H9 (cell line): ENCODE measurements around the gene MYO7B. TPM values are rescaled to one million over a fixed set of nuclear protein-coding genes. Genes with fewer than 3 reads are reported as not detected.

Experiments used
- DNase-seq: peaks from one replicate; pipeline ENCODE4 v3.0.0-alpha.2; 2017
- H2AFZ ChIP-seq: one replicate; pipeline ENCODE4 v1.6.1; 2013; ENCODE audit warnings: mild to moderate bottlenecking, low read length, control low read depth, moderate library complexity
- H2AK5ac ChIP-seq: 2 replicates; pipeline ENCODE4 v1.6.1; 2013; ENCODE audit warnings: low read length, control low read depth, mixed read lengths; ENCODE audit not compliant: insufficient read length
- H2BK120ac ChIP-seq: one replicate; pipeline ENCODE4 v1.6.1; 2013; ENCODE audit warnings: low read depth, mild to moderate bottlenecking, low read length, control low read depth, inconsistent platforms; ENCODE audit not compliant: poor library complexity, severe bottlenecking
- H2BK12ac ChIP-seq: 2 replicates; pipeline ENCODE4 v1.6.1; 2013; ENCODE audit warnings: low read length, control low read depth, mixed read lengths, low read depth; ENCODE audit not compliant: insufficient read length
- H2BK15ac ChIP-seq: 2 replicates; pipeline ENCODE4 v1.6.1; 2013; ENCODE audit warnings: low read depth, low read length, control low read depth
- H2BK20ac ChIP-seq: one replicate; pipeline ENCODE4 v1.6.1; 2013; ENCODE audit warnings: low read depth, mild to moderate bottlenecking, low read length, control low read depth, inconsistent platforms; ENCODE audit not compliant: poor library complexity, severe bottlenecking
- H2BK5ac ChIP-seq: 2 replicates; pipeline ENCODE4 v1.6.1; 2013; ENCODE audit warnings: low read length, control low read depth, mixed read lengths; ENCODE audit not compliant: insufficient read length
- H3K14ac ChIP-seq: 2 replicates; pipeline ENCODE4 v1.6.1; 2013; ENCODE audit warnings: low read length, control low read depth; ENCODE audit not compliant: insufficient read depth
- H3K18ac ChIP-seq: 2 replicates; pipeline ENCODE4 v1.6.1; 2013; ENCODE audit warnings: low read depth, mild to moderate bottlenecking, mixed read lengths, low read length, control low read depth; ENCODE audit not compliant: insufficient read length
- H3K23ac ChIP-seq: 2 replicates; pipeline ENCODE4 v1.6.1; 2013; ENCODE audit warnings: low read length, control low read depth, mixed read lengths, low read depth; ENCODE audit not compliant: insufficient read length
- H3K23me2 ChIP-seq: 2 replicates; pipeline ENCODE4 v1.6.1; 2013; ENCODE audit warnings: low read depth, mild to moderate bottlenecking, mixed read lengths, low read length, control low read depth; ENCODE audit not compliant: insufficient read length, poor library complexity, severe bottlenecking
- H3K27ac ChIP-seq: 2 replicates; pipeline ENCODE4 v1.5.1; 2013; ENCODE audit warnings: low read length, control low read depth, mixed read lengths, low read depth; ENCODE audit not compliant: insufficient read length
- H3K27me3 ChIP-seq: 2 replicates; pipeline ENCODE4 v1.6.1; 2013; ENCODE audit warnings: low read length, control low read depth, inconsistent platforms; ENCODE audit not compliant: insufficient read depth
- H3K4ac ChIP-seq: 2 replicates; pipeline ENCODE4 v1.6.1; 2013; ENCODE audit warnings: low read depth, mild to moderate bottlenecking, control low read depth, inconsistent platforms, low read length, moderate library complexity
- H3K4me1 ChIP-seq: 2 replicates; pipeline ENCODE4 v1.6.1; 2013; ENCODE audit warnings: low read length, control low read depth, inconsistent platforms; ENCODE audit not compliant: insufficient read depth
- H3K4me2 ChIP-seq: 2 replicates; pipeline ENCODE4 v1.6.1; 2013; ENCODE audit warnings: low read length, control low read depth, mixed read lengths; ENCODE audit not compliant: insufficient read length, insufficient read depth
- H3K56ac ChIP-seq: 2 replicates; pipeline ENCODE4 v1.6.1; 2013; ENCODE audit warnings: low read depth, mild to moderate bottlenecking, mixed read lengths, low read length, control low read depth; ENCODE audit not compliant: insufficient read length
- H3K79me1 ChIP-seq: 2 replicates; pipeline ENCODE4 v1.6.1; 2013; ENCODE audit warnings: low read depth, mild to moderate bottlenecking, moderate library complexity, low read length, control low read depth, inconsistent platforms; ENCODE audit not compliant: insufficient read depth, poor library complexity, severe bottlenecking
- H3K79me2 ChIP-seq: 2 replicates; pipeline ENCODE4 v1.6.1; 2013; ENCODE audit warnings: low read length, control low read depth, inconsistent platforms; ENCODE audit not compliant: insufficient read depth
- H3K9ac ChIP-seq: 2 replicates; pipeline ENCODE4 v1.6.1; 2013; ENCODE audit warnings: low read length, control low read depth, mixed read lengths; ENCODE audit not compliant: insufficient read length; ENCODE audit errors: extremely low read depth
- H3K9me3 ChIP-seq: one replicate; pipeline ENCODE4 v1.6.1; 2013; ENCODE audit warnings: low read depth, low read length, inconsistent platforms; ENCODE audit not compliant: control insufficient read depth
- H3T11ph ChIP-seq: one replicate; pipeline ENCODE4 v1.6.1; 2013; ENCODE audit warnings: mild to moderate bottlenecking, low read length, control low read depth, inconsistent platforms
- H4K20me1 ChIP-seq: one replicate; pipeline ENCODE4 v1.6.1; 2013; ENCODE audit not compliant: control insufficient read depth, insufficient read length, insufficient read depth
- H4K5ac ChIP-seq: 2 replicates; pipeline ENCODE4 v1.6.1; 2013; ENCODE audit warnings: low read depth, mild to moderate bottlenecking, mixed read lengths, low read length, control low read depth; ENCODE audit not compliant: insufficient read length
- H4K8ac ChIP-seq: replicated peaks from 2 replicates; pipeline ENCODE4 v1.6.1; 2013; ENCODE audit warnings: low read length, control low read depth, mixed read lengths, low read depth; ENCODE audit not compliant: insufficient read length
- H4K91ac ChIP-seq: 2 replicates; pipeline ENCODE4 v1.6.1; 2013; ENCODE audit warnings: low read depth, mild to moderate bottlenecking, moderate library complexity, mixed read lengths, low read length, control low read depth; ENCODE audit not compliant: insufficient read length
- H3K27ac Mint-ChIP-seq, 3 experiments: 2 replicates in 2 of 3; 3 replicates in 1 of 3; pipeline ENCODE4 v1.8.0; 2020 to 2021; ENCODE audit warnings: mixed read lengths in 3 of 3, mild to moderate bottlenecking in 1 of 3, moderate library complexity in 1 of 3
- H3K27me3 Mint-ChIP-seq: 2 replicates; pipeline ENCODE4 v1.8.0; 2021; ENCODE audit warnings: low read depth, mild to moderate bottlenecking, moderate library complexity, mixed read lengths
- H3K36me3 Mint-ChIP-seq, 3 experiments: 2 replicates in 2 of 3; 3 replicates in 1 of 3; pipeline ENCODE4 v1.8.0; 2020 to 2021; ENCODE audit warnings: low read depth in 3 of 3, mixed read lengths in 3 of 3; ENCODE audit not compliant: insufficient read depth in 1 of 3
- H3K4me1 Mint-ChIP-seq, 2 experiments: 2 replicates each; pipeline ENCODE4 v1.8.0; 2020; ENCODE audit warnings: mixed read lengths in 2 of 2
- H3K4me3 Mint-ChIP-seq, 2 experiments: 2 replicates in 1 of 2; 3 replicates in 1 of 2; pipeline ENCODE4 v1.8.0; 2020 to 2021; ENCODE audit warnings: mild to moderate bottlenecking in 2 of 2, mixed read lengths in 2 of 2, moderate library complexity in 1 of 2
- H3K9me3 Mint-ChIP-seq, 2 experiments: 2 replicates in 1 of 2; 3 replicates in 1 of 2; pipeline ENCODE4 v1.8.0; 2020; ENCODE audit warnings: mild to moderate bottlenecking in 2 of 2, mixed read lengths in 2 of 2, moderate library complexity in 1 of 2
- CTCF ChIP-seq: fragments of 200-600 bp; sonication (generic); conservative IDR thresholded peaks from 3 replicates; pipeline ENCODE4 v1.8.0; 2021; ENCODE audit warnings: antibody characterized with exemption, mild to moderate bottlenecking
- WGBS: extraction: QIAGEN DNeasy Blood & Tissue Kit; methylation state at CpG from one replicate; pipeline ENCODE4 v1.1.7; 2013; ENCODE audit warnings: missing lambda C conversion rate, low lambda C conversion rate, mixed read lengths; ENCODE audit not compliant: insufficient read length; ENCODE audit errors: extremely low coverage; 5-methylcytosine and 5-hydroxymethylcytosine counted together
- total RNA-seq: library from RNA; stranded (reverse); gene quantifications from 2 replicates; pipeline ENCODE4 v1.2.1, GENCODE V29; 2021

MYO7B gene
- total RNA-seq, 1 experiment from 2014 or later: not detected

- Histone ChIP-seq H2BK12ac (no peak overlapping the region), H3K4ac (no peak overlapping the region), H3K4me2 (no peak overlapping the region), H3K14ac (no peak overlapping the region), H3K23ac (no peak overlapping the region), H3K27ac (no peak overlapping the region), H3K79me2 (no peaks in the 10 kb centered on the region), H4K5ac (no peak overlapping the region), H2AFZ (no peak overlapping the region), H2BK5ac (no peak overlapping the region), H3K56ac (no peak overlapping the region), H4K20me1 (no peaks in the 10 kb centered on the region), H2BK20ac (no peak overlapping the region), H3K18ac (no peak overlapping the region), H4K91ac (no peak overlapping the region), H2BK15ac (no peak overlapping the region), H3K23me2 (no peaks in the 10 kb centered on the region), H3K79me1 (no peaks in the 10 kb centered on the region), H3K9ac (no peak overlapping the region), H3T11ph (no peak overlapping the region), H3K4me1 (no peaks in the 10 kb centered on the region), H4K8ac (no peak overlapping the region), H3K9me3 (no peaks in the 10 kb centered on the region), H3K27me3 (no peaks in the 10 kb centered on the region), H2AK5ac (no peak overlapping the region), H2BK120ac (no peak overlapping the region)
- H3K36me3 Mint-ChIP-seq: no peaks in the 10 kb centered on the region
- no peaks in the 10 kb centered on the region for H3K9me3 Mint-ChIP-seq
- no peak overlapping the region for H3K27ac Mint-ChIP-seq
- no CpG with 5 or more reads among the region's 5 CpGs for WGBS
- no peak overlapping the region for H3K4me3 Mint-ChIP-seq
- H3K4me1 Mint-ChIP-seq: no peaks in the 10 kb centered on the region; a peak in 1 of 4 replicates
- peaks cover 43% of the 10 kb centered on the region for H3K27me3 Mint-ChIP-seq
- DNase-seq: no peak
- TF ChIP-seq CTCF: no peak
Observed at GRCh38 chr2:127537644-127538043, 2.2 kb downstream of the MYO7B start.
